GF-D8 (cell line): ENCODE data around the gene ARL1.
"Not testable (repeated sequence)": the region's sequence is repeated elsewhere in the genome, so short reads cannot be mapped to it uniquely, and the experiment has no call there.

Source experiments
- DNase-seq: peaks from one replicate; lab custom pipeline; 2025; lab: John Stamatoyannopoulos, UW

ARL1 gene

GRCh38 chr12:101407436-101408345, at the start of gene ARL1:
Gene ARL1 (minus strand): TSS chr12:101407772. CDS start chr12:101407645, 127 bp downstream.
- DNase-seq, result peak; percentile 74

DNA sequence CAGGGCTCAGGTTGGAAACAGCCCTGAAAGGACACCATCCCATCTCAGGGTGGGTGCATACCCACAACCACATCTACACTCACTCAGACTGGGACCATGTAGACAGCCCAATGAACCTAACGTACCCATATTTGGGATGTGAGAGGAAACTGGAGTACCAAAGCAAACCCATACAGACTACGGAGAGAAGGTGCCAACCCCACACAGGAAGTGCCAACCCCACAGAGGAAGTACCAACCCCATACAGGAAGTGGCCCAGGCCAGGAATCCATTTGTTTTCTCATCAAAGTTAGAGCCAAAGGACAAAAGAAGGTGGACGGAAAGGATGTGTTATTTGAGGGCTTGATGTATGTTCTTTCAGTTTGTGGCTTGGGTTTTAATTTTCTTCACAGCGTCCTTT, 48.1 kb upstream of the ARL1 start:
- peak; percentile 34 for DNase-seq

DNA sequence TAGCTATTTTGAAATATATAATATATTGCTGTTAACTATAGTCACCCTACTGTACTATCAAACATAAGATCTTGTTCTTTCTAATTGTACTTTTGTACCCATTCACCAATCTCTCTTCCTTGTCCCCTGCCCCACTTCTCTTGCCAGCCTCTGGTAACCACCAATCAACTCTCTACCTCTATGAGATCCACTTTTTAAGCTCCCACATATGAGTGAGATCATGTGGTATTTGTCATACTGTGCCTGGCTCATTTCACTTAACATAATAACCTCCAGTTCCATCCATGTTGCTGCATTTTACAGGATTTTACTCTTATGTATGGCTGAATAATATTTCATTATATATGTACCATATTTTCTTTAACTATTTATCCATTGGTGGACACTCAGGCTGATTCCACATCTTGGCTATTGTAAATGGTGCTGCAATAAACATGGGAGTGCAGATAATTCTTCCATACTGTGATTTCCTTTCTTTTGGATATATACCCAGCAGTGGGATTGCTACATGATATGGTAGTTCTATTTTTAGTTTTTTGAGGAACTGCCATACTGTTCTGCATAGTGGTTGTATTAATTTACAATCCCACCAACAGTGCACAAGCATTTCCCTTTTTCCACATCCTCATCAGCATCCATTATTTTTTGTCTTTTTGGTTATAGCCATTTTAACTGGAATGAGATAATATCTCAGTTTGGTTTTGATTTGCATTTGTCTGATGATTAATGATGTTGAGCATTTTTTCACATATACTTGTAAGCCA, 34.1 kb upstream of the ARL1 start:
- DNase-seq, result no peak

GRCh38 chr12:101439236-101439635, 31.7 kb upstream of the ARL1 start:
- DNase-seq, result no peak

- no peak for DNase-seq
These were observed 28.6 kb upstream of the ARL1 start for GRCh38 chr12:101436136-101436535.

- DNase-seq, result no peak
These were observed 22.9 kb upstream of the ARL1 start for GRCh38 chr12:101430456-101430855.

DNA sequence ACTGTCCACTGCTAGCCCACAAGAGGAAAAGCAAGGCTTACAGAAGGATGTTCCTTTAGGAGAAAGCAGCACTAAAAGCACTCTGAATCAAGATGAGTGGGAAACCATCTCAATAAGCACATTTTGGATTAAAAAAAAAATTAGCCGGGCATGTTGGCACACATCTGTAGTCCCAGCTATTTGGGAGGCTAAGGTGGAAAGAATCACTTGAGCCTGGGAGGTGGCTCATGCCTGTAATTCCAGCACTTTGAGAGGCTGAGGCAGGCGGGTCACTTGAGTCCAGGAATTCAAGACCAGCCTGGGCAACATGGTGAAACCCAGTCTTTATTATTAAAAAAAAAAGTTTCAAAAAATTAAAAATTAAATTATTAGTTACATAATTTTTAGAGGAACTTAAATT, 17.0 kb upstream of the ARL1 start:
- DNase-seq, result no peak

DNA sequence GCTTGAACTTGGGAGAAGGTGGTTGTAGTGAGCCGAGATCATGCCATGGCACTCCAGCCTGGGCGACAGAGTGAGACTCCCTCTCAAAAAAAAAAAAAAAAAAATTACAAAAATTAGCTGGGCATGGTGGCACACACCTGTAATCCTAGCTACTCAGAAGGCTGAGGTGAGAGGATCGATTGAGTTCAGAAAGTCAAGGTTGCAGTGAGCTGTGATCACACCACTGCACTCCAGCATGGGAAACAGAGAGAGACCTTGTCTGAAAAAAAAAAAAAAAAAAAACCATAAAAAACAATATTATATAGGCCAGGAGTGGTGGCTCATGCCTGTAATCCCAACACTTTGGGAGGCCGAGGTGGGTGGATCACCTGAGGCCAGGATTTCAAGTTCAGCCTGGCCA, 14.5 kb upstream of the ARL1 start:
- not testable (repeated sequence) for DNase-seq

- no peak for DNase-seq
These were observed 7.7 kb upstream of the ARL1 start for GRCh38 chr12:101415228-101415627.

DNA sequence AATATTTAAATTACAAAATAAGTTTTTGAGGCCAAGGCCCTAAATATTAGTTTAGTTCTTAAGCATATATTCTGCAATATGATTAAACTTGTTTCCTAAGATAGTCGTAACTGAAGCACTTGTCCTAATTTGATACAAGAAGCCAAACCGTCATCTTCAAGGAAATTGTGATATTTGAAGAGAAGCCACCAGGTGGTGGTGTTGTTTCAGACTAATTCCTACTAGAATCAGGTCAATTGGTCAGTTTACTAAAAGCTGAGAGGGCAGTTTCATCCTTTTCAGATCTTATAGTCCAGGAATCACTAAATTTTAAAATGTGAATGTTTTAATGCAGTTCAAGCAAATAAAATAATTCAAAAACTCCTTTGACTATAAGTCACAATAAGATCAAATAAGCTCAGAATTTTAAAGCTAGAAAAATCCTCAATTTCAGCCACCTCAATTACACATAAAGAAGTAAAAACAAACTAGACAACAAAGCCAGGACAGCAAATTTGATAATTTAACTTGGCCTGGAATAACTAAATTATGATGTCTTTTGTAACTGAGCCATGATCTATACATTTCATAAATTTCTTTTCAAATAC, 7.1 kb upstream of the ARL1 start:
- peak; percentile 18 for DNase-seq

DNA sequence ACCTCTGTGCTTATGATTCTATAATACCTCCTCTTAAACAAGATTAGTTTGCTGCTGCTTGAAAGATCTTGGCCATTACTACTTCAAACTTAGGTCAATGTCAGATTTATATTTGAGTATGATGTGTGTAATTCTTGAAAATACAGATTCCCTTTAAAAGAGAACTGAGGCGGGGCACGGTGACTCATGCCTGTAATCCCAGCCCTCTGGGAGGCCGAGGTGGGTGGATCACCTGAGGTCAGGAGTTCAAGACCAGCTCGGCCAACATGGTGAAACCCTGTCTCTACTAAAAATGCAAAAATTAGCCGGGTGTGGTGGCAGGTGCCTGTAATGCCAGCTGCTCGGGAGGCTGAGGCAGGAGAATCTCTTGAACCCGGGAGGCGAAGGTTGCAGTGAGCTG, 2.6 kb upstream of the ARL1 start:
- DNase-seq, result not testable (repeated sequence)

DNA sequence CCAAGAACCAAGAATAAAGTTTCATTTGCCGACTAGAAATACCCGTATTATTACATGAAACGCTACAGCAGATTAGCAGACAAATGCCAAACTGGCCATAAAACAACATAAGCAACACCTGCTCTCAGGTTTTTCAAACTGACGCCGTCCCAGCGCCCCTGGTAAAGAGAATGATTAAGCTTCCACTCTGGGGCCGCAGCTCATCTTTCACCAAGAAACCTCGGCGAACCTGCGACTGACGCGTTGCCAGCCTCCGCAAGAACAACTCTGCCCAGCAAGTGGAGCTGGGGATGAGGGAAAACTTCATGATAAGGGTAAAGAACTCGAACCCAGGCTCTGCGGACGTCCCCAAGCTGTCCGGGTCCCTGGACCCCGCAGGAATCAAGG, 530 bp downstream of the ARL1 start:
- DNase-seq, result no peak

DNA sequence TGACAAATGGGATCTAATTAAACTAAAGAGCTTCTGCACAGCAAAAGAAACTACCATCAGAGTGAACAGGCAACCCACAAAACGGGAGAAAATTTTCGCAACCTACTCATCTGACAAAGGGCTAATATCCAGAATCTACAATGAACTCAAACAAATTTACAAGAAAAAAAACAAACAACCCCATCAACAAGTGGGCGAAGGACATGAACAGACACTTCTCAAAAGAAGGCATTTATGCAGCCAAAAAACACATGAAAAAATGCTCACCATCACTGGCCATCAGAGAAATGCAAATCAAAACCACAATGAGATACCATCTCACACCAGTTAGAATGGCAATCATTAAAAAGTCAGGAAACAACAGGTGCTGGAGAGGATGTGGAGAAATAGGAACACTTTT, 16.4 kb downstream of the ARL1 start:
- not testable (repeated sequence) for DNase-seq

DNA sequence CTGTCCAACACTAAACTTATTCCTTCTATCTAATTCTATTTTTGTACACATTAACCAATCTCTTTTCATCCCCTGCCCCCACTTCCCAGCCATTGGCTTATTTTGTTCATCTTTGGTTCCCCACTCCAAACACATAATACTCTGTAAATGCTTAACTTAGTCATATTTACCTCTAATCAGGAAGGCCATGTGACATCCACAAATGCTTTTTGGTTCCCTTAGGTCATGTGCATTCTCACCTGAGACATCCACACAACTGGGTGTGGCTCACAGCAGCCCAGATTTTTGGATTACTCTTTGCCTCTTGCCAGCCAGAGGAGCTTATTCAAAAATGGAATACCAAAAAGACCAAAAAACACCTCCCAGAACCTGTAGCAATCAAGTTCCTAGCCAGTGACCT, 28.4 kb downstream of the ARL1 start:
- no peak for DNase-seq

DNA sequence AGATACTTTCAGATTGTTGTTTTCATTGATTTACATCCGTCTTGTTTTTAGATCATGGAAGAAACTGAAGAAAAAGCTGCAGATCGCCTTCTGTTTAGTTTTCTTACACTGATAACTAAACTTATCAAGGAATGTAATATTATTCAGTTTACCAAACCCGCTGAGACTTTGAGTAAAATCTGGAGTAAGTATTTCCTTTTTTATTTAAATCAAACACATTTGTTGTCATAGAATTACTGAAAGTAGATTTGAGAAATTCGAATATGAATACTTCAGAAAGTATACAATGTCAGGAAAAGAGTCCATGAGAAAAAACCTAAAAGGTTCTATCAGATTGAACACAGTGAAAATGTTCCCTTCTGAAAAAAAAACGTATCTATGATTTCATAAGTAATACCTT, 32.0 kb downstream of the ARL1 start:
- no peak for DNase-seq

DNA sequence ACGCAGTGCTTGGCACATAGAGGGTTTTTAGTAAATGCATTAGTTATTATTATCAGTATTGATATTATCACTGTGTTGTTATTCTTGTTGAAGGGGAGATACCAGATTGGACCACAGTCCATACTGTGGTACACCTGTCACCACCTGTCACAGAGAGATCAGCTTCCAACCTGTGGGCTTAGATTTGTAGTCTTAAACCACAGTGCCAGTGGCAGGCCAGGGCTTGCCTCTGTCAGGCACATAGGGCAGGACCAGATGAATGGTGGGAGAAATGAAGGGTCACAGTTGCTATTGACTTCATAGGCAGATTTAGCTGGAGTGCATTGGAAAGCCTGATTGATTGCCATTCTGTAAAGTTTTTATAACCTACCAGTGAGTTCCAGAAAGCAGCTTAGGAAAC, 35.1 kb downstream of the ARL1 start:
- no peak for DNase-seq

DNA sequence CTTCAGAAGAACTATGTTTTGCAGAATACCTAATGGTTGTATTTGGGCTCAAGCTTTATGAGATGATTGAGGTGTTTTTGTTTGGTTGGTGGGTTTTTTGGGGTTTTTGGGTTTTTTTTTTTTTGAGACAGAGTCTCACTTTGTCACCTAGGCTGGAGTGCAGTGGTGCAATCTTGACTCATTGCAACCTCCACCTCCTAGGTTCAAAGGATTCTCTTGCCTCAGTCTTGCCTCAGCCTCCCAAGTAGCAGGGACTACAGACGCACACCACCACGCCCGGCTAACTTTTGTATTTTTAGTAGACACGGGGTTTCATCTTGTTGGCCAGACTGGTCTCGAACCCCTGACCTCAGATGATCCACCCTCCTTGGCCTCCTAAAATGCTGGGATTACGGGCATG, 39.6 kb downstream of the ARL1 start:
- DNase-seq, result no peak

GRCh38 chr12:101361455-101361854, 46.1 kb downstream of the ARL1 start:
- no peak for DNase-seq

- DNase-seq, result no peak
These were observed 50.8 kb downstream of the ARL1 start for GRCh38 chr12:101356794-101357193.

- DNase-seq, result no peak
These were observed 55.9 kb downstream of the ARL1 start for GRCh38 chr12:101351682-101352081.

DNA sequence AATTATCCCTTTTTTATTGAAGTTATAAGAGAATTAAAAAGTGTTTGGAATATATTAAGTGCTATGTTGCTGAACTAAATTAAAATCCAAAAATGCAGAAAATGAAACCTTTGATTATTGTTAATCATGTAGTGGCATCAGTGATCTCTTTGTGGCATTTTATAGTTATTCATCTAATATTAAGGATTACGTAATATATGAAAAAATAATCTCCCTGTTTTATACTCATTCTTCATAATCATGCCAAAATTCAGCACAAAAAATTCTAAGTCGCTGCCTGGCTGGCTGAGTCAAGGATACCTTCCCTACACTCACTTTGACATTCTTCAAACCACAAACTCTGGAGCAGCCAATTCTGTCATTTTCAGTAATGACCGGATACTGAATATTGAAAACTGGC, 63.7 kb downstream of the ARL1 start:
- DNase-seq, result no peak
